Stimulated activated CD8-positive, alpha-beta memory T cell treated with anti-CD3 and anti-CD28 coated beads, Interleukin-4, amount 100 ng/mL, for 4 hours (primary cell): ENCODE measurements around the gene TSPAN6.

Experiments
- DNase-seq, 2 donors: peaks; one replicate each; pipeline ENCODE4 v3.0.0-alpha.2; 2020; ENCODE audit warnings: low read depth in 2 of 2, low spot score in 1 of 2

Gene TSPAN6, protein sequence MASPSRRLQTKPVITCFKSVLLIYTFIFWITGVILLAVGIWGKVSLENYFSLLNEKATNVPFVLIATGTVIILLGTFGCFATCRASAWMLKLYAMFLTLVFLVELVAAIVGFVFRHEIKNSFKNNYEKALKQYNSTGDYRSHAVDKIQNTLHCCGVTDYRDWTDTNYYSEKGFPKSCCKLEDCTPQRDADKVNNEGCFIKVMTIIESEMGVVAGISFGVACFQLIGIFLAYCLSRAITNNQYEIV

DNA sequence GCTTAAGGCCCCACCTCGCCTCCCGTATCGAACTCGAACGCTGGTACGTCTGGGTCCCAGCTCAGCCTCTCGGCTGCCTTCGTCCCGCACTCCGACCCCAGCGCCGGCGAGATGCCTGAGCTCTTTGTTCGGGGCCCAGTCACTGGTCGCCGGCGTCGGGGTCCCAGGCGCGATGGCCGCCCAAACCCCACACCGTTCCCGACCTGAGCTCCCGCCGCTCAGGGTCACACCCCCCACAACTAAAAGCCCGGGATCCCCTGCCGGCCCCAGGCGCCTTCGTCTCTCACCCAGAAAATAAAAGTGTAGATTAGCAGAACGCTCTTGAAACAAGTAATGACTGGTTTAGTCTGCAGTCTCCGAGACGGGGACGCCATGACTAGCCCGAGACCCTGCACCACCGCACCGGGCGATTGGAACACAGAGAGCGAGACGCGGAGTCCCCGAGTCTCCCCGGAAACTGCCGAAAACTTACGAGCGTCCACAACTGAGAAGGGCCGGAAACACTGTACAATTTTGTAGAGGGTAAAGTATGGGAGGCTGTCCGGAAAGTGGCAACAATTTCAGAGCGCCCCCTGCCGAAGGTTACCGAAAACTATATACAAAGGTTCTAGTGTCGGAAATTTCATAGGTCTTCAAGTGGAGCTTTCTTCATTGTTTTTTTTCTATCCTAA, at the start of gene TSPAN6:
Gene TSPAN6 (minus strand): TSS at position 486 of the 671 bp plus-strand sequence. CDS start 112 bp downstream, at position 374.
- peak; percentile 21 to 33 for DNase-seq

- DNase-seq: no peak
Observed at GRCh38 chrX:100685997-100686305, 49.3 kb upstream of the TSPAN6 start.

DNA sequence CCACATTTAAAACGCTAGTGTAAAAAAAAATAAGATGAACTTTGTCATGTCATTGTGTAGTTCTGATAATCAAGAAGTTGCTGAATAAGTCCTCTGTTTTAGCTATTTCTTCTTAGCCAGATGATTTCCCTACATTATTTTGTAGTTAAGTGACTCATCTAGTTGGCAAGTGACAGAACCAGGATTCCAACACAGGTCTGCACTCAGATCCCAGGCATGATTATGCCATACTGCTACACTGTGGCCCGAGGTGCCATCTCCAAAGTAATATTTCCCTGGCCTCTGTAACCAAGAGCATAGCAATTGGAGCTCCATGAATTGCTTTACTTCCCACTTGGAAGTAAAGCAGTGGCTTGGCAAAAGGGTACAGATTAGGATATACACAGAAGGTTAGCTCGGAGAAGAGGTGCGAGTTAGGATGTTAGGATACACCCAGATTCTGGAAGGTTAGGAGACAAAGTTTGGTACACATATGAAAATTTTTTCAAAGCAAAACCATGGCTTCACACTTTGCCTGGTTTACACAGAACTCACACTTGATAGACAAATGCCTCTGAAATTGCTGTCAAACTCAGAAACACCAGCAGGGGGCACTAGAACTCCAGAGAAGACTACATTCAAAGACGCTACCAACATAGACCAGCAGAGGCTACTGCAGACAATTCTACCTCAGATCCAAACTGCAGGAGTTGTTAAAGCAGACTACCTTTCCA, 48.8 kb upstream of the TSPAN6 start:
- peak; percentile 12 to 44 for DNase-seq

DNA sequence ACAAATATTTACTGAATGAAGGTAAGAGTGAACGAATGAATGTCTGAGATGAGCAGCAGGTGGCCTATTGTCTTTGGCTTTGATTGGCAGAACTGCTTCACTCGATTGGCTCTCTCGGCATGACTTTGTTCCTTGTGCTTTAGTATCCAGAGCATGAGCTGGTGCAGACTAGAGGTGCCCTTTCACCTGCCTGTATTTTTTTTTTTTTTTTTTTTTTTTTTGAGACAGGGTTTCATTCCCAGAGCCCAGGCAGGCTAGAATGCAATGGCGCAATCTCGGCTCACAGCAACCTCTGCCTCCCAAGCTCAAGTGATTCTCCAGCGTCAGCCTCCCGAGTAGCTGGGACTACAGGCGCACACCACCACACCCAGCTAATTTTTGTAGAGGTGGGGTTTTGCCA, 46.3 kb upstream of the TSPAN6 start:
- no peak for DNase-seq

DNA sequence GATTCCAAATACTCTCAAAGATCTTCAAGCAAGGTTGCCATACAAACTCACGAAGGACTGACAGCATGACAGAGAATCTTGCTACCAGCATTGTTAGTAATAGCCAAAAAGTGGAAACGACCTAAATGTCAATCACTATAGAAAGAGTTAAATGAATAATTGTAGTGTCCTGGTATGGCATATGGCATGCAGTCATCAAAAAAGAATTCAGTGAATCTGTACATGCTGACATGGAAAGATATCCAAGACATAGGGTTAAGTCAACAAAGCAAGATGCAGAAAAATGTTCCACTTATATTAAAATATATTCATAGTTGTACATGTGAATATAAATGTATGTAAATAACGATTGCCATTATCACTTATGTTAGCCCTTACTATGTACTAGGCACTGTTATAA, 45.0 kb upstream of the TSPAN6 start:
- DNase-seq: no peak

- no peak for DNase-seq
Observed at GRCh38 chrX:100680756-100681155, 44.1 kb upstream of the TSPAN6 start.

DNA sequence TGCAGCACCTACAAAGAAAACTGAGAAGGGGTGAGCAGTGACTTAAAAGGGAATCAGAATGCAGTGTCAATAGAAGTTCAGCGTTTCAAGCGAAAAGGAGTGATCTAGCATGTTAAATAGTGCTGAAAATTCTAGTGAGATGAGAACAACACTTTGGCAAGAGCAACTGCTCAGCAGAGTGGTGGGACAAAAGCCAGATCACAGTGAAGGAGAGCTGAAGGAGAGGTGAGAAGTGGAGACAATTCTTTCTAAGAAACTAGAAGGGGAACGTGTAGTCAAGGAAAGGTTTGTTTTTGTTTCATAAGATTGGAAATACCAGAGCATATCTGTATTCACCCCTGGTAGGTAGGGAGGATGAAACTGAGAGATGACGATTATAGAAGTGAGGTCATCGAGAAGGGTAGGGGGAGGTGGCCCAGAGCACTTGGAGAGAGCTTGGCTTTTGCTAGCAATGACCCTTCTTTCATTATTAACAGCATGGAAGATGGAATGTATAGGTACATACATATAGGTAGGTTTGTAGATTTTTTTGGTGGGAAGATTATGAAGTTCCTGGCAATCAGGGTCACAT, 41.1 kb upstream of the TSPAN6 start:
- no peak for DNase-seq

DNA sequence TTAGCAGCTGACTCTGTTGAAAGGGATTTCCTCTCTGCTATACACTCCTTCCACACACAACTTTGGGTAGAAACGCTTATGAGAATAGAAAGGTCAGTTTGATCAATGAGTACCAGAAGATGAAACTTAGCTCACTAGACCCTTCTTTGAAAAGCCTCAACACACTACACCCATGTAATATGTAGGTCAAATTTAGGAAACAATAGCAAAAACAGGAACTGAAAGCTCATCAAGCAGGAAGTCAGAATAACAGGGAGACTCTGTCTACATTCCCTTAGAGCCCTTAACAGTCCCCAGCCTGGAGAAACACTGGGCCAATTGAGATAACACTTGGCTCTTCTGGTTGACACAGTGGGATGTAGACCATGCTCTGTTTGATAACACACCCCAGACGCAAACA, 38.1 kb upstream of the TSPAN6 start:
- DNase-seq: no peak

DNA sequence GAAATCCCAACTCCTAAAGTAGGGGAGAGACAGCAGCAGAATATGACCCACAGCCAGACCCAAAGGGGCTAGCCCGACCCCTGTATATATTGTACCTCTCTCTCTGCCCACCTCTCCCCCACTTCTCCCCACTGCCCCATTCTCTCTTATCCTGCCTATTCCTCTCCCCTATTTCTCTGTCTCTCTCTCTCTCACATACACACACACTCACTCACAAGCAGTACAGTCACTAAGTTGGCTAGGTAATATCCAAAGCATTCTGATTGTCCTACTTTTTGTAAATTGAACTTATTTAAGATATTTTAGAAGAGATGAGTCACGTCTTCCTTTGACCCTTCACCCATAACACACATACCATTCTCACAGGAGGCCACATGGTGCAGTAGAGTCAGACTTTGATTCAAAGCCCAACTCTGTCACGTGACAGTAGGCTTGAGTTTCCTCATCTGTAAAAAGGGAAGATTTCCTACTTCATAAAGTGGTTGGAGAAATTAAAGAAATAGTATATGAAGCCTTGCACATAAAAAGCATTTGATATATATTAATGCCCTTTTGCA, 36.9 kb upstream of the TSPAN6 start:
- DNase-seq: no peak

- DNase-seq: no peak
Observed at GRCh38 chrX:100672966-100673365, 36.4 kb upstream of the TSPAN6 start.

DNA sequence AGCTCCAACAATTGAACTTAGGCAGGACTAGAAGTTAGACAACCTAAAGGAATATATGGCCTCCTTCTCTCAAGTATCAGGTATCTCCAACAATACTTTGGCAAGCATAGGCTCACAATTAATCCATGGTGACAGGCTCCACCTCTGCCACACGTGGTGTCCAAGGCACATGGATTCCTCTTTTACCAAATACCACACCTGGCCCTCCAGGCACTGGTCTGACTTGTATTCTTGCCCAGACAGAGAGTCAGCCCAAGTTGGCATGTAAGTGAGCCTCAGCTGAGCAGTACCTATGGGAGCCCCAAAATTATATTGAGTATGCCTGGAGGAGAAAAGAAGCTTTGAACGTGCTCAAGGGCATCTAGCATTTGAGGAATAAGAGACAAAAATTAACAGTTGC, 27.0 kb upstream of the TSPAN6 start:
- no peak for DNase-seq

DNA sequence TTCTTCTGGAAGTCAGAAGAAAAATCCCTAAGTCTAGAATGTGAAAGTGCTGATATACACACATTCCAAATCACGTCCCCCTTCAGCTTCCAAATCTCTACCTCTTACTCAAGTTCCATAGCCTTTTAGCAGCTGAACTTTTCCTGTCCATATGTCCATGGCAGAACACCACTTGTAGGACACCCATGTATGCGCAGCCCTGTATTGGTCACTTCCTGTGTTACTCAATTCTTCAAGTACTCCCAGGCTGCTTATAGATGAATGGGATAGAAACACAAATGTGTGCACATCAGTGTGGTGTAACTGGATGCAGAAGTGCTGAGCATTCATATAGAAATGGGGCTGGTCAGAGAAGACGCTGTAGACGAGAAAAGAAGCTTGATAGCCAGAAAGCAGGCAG, 26.2 kb upstream of the TSPAN6 start:
- DNase-seq: no peak

- DNase-seq: no peak
Observed at GRCh38 chrX:100662170-100662569, 25.6 kb upstream of the TSPAN6 start.

- no peak for DNase-seq
Observed at GRCh38 chrX:100659431-100660137, 23.0 kb upstream of the TSPAN6 start.

DNA sequence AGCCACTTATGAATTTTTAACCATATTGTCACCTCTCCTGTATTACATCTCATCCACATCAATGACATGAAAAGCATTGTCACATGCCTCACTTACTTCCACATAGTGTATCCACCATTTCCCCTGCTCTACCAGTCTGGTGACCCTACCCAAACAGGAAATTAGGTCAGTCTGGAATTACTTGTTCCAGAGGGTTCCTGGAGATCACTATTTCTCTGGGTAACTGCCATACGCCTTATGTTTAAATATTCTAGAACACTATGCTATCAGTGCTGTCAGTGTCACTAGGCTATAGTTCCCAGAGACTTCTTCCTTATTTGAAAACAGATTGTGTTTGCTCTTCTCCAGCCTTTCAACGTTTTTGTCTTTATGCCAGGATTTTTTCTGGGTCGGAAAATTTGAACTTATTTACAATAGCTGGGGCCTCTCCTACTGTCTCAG, 22.4 kb upstream of the TSPAN6 start:
- DNase-seq: no peak

GRCh38 chrX:100654261-100654660, 17.7 kb upstream of the TSPAN6 start:
- no peak for DNase-seq

DNA sequence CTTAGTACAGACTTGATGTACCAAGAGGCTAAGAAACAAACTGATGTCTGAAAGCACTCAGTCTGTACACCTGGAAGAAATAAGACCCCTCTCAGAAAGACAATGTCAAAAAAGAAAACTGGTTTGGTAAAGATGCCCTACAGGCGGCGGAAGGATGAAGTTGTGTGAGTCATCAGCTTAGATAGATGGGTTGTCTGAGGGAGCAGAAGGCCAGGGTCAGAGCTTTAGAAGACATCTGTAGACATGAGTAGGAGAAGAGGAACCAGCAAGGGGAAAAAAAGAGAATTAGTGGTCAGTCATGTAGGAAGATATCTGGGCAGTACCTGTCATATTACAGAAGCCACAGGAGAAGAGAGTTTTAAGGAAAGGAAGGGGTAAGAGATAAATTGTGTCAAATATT, 15.7 kb upstream of the TSPAN6 start:
- no peak for DNase-seq

- DNase-seq: no peak
Observed at GRCh38 chrX:100650841-100651240, 14.2 kb upstream of the TSPAN6 start.

DNA sequence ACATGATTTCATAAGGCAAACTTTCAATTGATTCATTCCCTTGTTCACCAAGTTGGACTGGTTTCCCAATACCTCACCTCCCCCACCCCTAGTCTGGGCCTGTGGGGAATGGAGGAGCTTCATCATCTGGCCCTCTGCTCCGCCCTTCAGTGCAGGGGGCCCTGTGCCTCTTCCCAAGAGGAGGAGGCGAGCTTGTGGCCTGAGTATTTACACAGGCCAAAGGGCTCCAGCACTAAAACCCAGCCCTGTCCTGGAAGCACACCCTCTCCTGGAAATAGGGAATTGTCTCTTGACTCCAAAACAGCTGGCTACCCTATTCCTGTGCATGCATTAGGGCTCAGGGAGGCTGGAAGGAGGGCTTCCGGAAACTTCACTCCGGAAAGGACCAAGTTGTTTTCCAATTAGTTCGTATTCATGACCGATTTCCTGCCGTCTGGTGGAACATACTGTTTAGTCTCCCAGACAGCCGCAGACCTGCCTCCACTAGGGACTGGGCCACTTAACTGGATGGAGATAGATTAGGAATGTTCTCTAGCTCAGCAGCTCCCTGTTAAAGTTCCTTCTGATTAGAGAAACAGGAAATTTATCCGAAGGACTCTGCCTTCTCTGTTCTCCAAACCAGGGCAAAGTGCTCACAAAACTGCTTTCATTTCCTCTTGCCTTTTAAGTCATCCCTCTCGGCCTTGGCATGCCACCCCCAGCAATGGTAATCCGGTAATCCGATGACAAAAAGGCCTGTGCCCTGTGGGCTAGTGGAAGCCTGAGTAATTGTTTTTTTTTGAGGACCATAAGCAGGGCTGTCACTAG, 13.1 kb upstream of the TSPAN6 start:
- no peak for DNase-seq
